Dedifferentiated amniotic fluid mesenchymal stem cell (primary cell): ENCODE data around the gene TMEM132E.

Experiments
- DNase-seq: peaks from one replicate; pipeline ENCODE4 v3.0.0-alpha.2; 2016; ENCODE audit errors: extremely low spot score

The TMEM132E gene

GRCh38 chr17:34568953-34569352 lies 10.4 kb upstream of the TMEM132E start:
- no peak for DNase-seq

- no peak for DNase-seq
Observed at GRCh38 chr17:34569591-34569990, 9.8 kb upstream of the TMEM132E start.

GRCh38 chr17:34570506-34570905 lies 8.9 kb upstream of the TMEM132E start:
- DNase-seq, result no peak

GRCh38 chr17:34571428-34572130 lies 7.8 kb upstream of the TMEM132E start:
- no peak for DNase-seq

- no peak for DNase-seq
Observed at GRCh38 chr17:34572483-34572882, 6.9 kb upstream of the TMEM132E start.

- DNase-seq, result no peak
Observed at GRCh38 chr17:34575182-34575581, 4.2 kb upstream of the TMEM132E start.

- no peak for DNase-seq
Observed at GRCh38 chr17:34578016-34578415, 1.4 kb upstream of the TMEM132E start.

- DNase-seq, result no peak
Observed at GRCh38 chr17:34578656-34579016, 746 bp upstream of the TMEM132E start.

GRCh38 chr17:34579979-34580684 lies 750 bp downstream of the TMEM132E start:
- no peak for DNase-seq

- DNase-seq, result no peak
Observed at GRCh38 chr17:34580685-34581445, 1.5 kb downstream of the TMEM132E start.

- no peak for DNase-seq
Observed at GRCh38 chr17:34581446-34582184, 2.2 kb downstream of the TMEM132E start.

- no peak for DNase-seq
Observed at GRCh38 chr17:34582185-34582900, 3.0 kb downstream of the TMEM132E start.

- no peak for DNase-seq
Observed at GRCh38 chr17:34582901-34583245, 3.5 kb downstream of the TMEM132E start.

- no peak for DNase-seq
Observed at GRCh38 chr17:34584805-34585416, 5.5 kb downstream of the TMEM132E start.

GRCh38 chr17:34586346-34586846 lies 7.0 kb downstream of the TMEM132E start:
- DNase-seq, result no peak

GRCh38 chr17:34588266-34588665 lies 8.9 kb downstream of the TMEM132E start:
- no peak for DNase-seq

- no peak for DNase-seq
Observed at GRCh38 chr17:34589120-34589965, 10.0 kb downstream of the TMEM132E start.

- no peak for DNase-seq
Observed at GRCh38 chr17:34592002-34592401, 12.6 kb downstream of the TMEM132E start.

- no peak for DNase-seq
Observed at GRCh38 chr17:34596920-34597319, 17.5 kb downstream of the TMEM132E start.
